Astrocyte (in vitro differentiated cells and primary cell): Measurements from ENCODE around the gene OR52D1.

Source experiments
- CTCF ChIP-seq: IDR thresholded peaks from 2 replicates; pipeline ENCODE4 v1.5.1; 2011; ENCODE audit warnings: low read depth, mild to moderate bottlenecking, inconsistent platforms, low read length, moderate library complexity; ENCODE audit not compliant: insufficient read depth
- EZH2 ChIP-seq: IDR thresholded peaks from 2 replicates; pipeline ENCODE4 v1.6.1; 2012; ENCODE audit warnings: mild to moderate bottlenecking, low read length, inconsistent platforms; ENCODE audit not compliant: insufficient read depth

DNA sequence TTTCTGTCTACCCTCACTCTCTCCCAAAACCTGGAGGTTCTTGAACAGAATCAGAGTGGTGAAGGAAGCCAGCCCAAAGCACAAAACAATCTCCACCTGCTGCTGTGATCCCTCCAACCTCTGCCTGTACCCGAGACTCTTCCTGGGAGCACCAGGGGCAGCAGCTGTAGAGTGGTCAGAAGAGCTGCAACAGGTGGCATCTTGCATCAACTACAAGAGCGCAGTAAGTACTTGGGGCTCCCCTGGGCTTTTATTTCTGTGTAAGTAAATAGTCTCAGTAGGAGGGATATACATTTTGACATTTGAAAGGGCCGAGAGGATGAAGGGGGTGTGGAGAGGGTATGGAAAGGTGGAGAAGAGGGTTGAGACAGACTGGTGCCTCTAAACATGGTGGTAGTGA is 36.3 kb downstream of the OR52D1 start:
- TF ChIP-seq CTCF = no peak
- TF ChIP-seq EZH2 = no peak
